ENCODE results near the gene ADCY7.

Gene ADCY7

GRCh38 chr16:50267651-50268050 is 1.3 kb downstream of the ADCY7 start:
- DNase-seq (ENCODE audit: low read depth, low spot score): no peak

- DNase-seq (ENCODE audit: low read depth, low spot score): no peak
Observed at GRCh38 chr16:50268352-50268751, 2.0 kb downstream of the ADCY7 start.

- no peak for DNase-seq (ENCODE audit: low read depth, low spot score)
Observed at GRCh38 chr16:50269061-50269705, 2.8 kb downstream of the ADCY7 start.

GRCh38 chr16:50269769-50270509 is 3.6 kb downstream of the ADCY7 start:
- no peak for DNase-seq (ENCODE audit: low read depth, low spot score)

- DNase-seq (ENCODE audit: low read depth, low spot score): no peak
Observed at GRCh38 chr16:50270510-50271147, 4.3 kb downstream of the ADCY7 start.

- DNase-seq (ENCODE audit: low read depth, low spot score): no peak
Observed at GRCh38 chr16:50271148-50272041, 5.0 kb downstream of the ADCY7 start.

- no peak for DNase-seq (ENCODE audit: low read depth, low spot score)
Observed at GRCh38 chr16:50272111-50272571, 5.8 kb downstream of the ADCY7 start.

- DNase-seq (ENCODE audit: low read depth, low spot score): no peak
Observed at GRCh38 chr16:50272687-50273381, 6.5 kb downstream of the ADCY7 start.

- DNase-seq (ENCODE audit: low read depth, low spot score): no peak
Observed at GRCh38 chr16:50273382-50273690, 7.0 kb downstream of the ADCY7 start.

GRCh38 chr16:50273888-50274325 is 7.6 kb downstream of the ADCY7 start:
- no peak for DNase-seq (ENCODE audit: low read depth, low spot score)

GRCh38 chr16:50274326-50275097 is 8.2 kb downstream of the ADCY7 start:
- no peak for DNase-seq (ENCODE audit: low read depth, low spot score)

- no peak for DNase-seq (ENCODE audit: low read depth, low spot score)
Observed at GRCh38 chr16:50275098-50275415, 8.7 kb downstream of the ADCY7 start.

GRCh38 chr16:50275428-50276325 is 9.3 kb downstream of the ADCY7 start:
- no peak for DNase-seq (ENCODE audit: low read depth, low spot score)

- no peak for DNase-seq (ENCODE audit: low read depth, low spot score)
Observed at GRCh38 chr16:50276326-50276640, 9.9 kb downstream of the ADCY7 start.

- DNase-seq (ENCODE audit: low read depth, low spot score): no peak
Observed at GRCh38 chr16:50276801-50277555, 10.6 kb downstream of the ADCY7 start.

GRCh38 chr16:50278251-50278650 is 11.9 kb downstream of the ADCY7 start:
- no peak for DNase-seq (ENCODE audit: low read depth, low spot score)

- DNase-seq (ENCODE audit: low read depth, low spot score): no peak
Observed at GRCh38 chr16:50279504-50279865, 13.1 kb downstream of the ADCY7 start.

- no peak for DNase-seq (ENCODE audit: low read depth, low spot score)
Observed at GRCh38 chr16:50280932-50281331, 14.6 kb downstream of the ADCY7 start.

- no peak for DNase-seq (ENCODE audit: low read depth, low spot score)
Observed at GRCh38 chr16:50281391-50282009, 15.1 kb downstream of the ADCY7 start.
